Measurements from ENCODE around the gene NAA25. TPM values are rescaled to one million over a fixed set of nuclear protein-coding genes. Genes with fewer than 3 reads are reported as not detected.

The NAA25 gene
- polyA plus RNA-seq, 1 of the 3 experiments (the other 2 are of a cell fraction) = 4.4 TPM

DNA sequence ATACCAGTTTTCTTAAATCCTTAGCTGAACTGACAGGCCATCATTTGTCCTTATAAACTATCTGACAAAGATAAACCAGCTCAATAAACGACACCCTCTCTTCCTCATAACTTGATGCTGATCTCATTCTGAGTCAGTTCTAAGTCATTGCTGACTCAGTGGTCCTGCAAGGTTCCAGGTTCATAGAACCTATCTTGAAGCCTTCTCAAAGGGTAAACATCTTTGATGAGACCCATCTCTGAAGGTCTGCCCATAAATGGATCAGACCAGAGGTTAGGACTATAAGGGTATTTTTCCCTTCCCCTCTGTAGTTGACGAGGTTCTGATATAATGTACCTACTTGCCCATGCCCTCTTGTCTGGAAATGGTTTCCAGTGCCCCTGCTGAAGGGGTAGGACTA, 11.9 kb downstream of the NAA25 start (continued):
- TF ChIP-seq, protein P1, sequence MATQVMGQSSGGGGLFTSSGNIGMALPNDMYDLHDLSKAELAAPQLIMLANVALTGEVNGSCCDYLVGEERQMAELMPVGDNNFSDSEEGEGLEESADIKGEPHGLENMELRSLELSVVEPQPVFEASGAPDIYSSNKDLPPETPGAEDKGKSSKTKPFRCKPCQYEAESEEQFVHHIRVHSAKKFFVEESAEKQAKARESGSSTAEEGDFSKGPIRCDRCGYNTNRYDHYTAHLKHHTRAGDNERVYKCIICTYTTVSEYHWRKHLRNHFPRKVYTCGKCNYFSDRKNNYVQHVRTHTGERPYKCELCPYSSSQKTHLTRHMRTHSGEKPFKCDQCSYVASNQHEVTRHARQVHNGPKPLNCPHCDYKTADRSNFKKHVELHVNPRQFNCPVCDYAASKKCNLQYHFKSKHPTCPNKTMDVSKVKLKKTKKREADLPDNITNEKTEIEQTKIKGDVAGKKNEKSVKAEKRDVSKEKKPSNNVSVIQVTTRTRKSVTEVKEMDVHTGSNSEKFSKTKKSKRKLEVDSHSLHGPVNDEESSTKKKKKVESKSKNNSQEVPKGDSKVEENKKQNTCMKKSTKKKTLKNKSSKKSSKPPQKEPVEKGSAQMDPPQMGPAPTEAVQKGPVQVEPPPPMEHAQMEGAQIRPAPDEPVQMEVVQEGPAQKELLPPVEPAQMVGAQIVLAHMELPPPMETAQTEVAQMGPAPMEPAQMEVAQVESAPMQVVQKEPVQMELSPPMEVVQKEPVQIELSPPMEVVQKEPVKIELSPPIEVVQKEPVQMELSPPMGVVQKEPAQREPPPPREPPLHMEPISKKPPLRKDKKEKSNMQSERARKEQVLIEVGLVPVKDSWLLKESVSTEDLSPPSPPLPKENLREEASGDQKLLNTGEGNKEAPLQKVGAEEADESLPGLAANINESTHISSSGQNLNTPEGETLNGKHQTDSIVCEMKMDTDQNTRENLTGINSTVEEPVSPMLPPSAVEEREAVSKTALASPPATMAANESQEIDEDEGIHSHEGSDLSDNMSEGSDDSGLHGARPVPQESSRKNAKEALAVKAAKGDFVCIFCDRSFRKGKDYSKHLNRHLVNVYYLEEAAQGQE (IDR thresholded peaks at IDR 0.05; ENCODE audit: low read depth, low read length) = no peak
- TF ChIP-seq EZH2phosphoT487 (IDR thresholded peaks at IDR 0.05; ENCODE audit: borderline replicate concordance, low read depth) = no peak

DNA sequence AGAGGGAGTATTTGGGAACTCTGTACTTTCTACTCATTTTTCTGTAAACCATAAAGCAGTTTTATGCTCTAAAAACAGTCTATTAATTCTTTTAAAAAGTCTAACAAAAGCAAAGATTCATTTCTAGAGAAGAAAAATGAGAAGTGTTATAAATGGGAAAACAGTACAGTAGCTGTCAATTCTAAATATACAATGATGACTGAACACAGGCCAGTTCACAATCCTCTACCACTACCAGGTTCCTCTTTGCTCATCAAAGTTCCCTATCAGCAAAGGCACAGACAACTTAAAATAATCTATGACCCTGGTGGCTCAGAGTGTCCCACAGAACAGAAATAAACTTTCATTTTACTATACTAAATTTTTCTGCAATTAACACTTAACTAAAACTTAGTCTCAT, 12.5 kb downstream of the NAA25 start:
- Histone ChIP-seq H3K36me3 (replicated peaks in 1 of 2; ENCODE audit: control insufficient read depth in 1 of 2, insufficient read depth in 2 of 2, low read length in 1 of 2) (peaks cover 5 to 49% of the 10 kb centered on the region in 2 experiments), H3K4me1 (ENCODE audit: control insufficient read depth in 1 of 2, insufficient read depth in 2 of 2, low read depth in 1 of 2, low read length in 1 of 2) (peaks cover 0 to 11% of the 10 kb centered on the region in 2 experiments; a peak in 2 of 4 replicates), H3K79me2 (ENCODE audit: insufficient read depth) (peaks cover 99% of the 10 kb centered on the region), H3K27me3 (ENCODE audit: insufficient read depth) (no peaks in the 10 kb centered on the region), H3K9ac (no peak overlapping the region), H3K27ac (ENCODE audit: low read depth in 2 of 2, low read length in 1 of 2) (peak overlapping the region in 1 of 2 experiments; percentile 58; a peak in 2 of 4 replicates), H2AFZ (ENCODE audit: low read depth) (no peak overlapping the region), H4K20me1 (ENCODE audit: insufficient read depth) (peaks cover 23% of the 10 kb centered on the region), H3K4me2 (peak overlapping the region; percentile 50), H3F3A (replicated peaks; ENCODE audit: insufficient read depth) (peaks cover 6% of the 10 kb centered on the region), H3K9me3 (no peaks in the 10 kb centered on the region), H3K4me3 (ENCODE audit: low read depth in 2 of 2, low read length in 1 of 2) (no peak overlapping the region), H3K9me2 (no peaks in the 10 kb centered on the region)
- DNase-seq = no peak
- ChIA-PET POLR2A (no interaction called here), CTCF (interaction anchor here (2.2 kb wide), 1 partner anchor 12 kb away, joined by 6 read pairs; the partner anchor contains the start of gene NAA25)
- TF ChIP-seq MEF2A (IDR thresholded peaks at IDR 0.05; ENCODE audit: borderline replicate concordance, low read depth) (no peak), GATA2 (CRISPR knock-in tag; IDR thresholded peaks at IDR 0.05) (no peak), CHD2 (IDR thresholded peaks at IDR 0.05; ENCODE audit: low read length, partially characterized antibody) (no peak), POLR2AphosphoS5 (IDR thresholded peaks at IDR 0.05; ENCODE audit: low read depth, low read length) (no peak), RAD21 (IDR thresholded peaks at IDR 0.05; ENCODE audit: low read length) (no peak), NFIC (IDR thresholded peaks at IDR 0.05; ENCODE audit: borderline replicate concordance) (no peak), RFX5 (IDR thresholded peaks at IDR 0.05; ENCODE audit: low read length) (no peak), ELF1 (IDR thresholded peaks at IDR 0.05) (no peak), RXRA (IDR thresholded peaks at IDR 0.05; ENCODE audit: borderline replicate concordance, low read depth) (no peak), NRF1 (IDR thresholded peaks at IDR 0.05; ENCODE audit: low read depth, low read length) (no peak), GABPA (IDR thresholded peaks at IDR 0.05; ENCODE audit: low read depth) (no peak), JUND (IDR thresholded peaks at IDR 0.05) (no peak), FOXM1 (IDR thresholded peaks at IDR 0.05; ENCODE audit: low read depth) (no peak)
- TF ChIP-seq, protein P2, sequence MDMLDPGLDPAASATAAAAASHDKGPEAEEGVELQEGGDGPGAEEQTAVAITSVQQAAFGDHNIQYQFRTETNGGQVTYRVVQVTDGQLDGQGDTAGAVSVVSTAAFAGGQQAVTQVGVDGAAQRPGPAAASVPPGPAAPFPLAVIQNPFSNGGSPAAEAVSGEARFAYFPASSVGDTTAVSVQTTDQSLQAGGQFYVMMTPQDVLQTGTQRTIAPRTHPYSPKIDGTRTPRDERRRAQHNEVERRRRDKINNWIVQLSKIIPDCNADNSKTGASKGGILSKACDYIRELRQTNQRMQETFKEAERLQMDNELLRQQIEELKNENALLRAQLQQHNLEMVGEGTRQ (IDR thresholded peaks at IDR 0.05; ENCODE audit: borderline replicate concordance, low read depth, low read length) = no peak
- TF ChIP-seq, protein P1 (IDR thresholded peaks at IDR 0.05; ENCODE audit: low read depth, low read length) = no peak
- TF ChIP-seq, protein P3, sequence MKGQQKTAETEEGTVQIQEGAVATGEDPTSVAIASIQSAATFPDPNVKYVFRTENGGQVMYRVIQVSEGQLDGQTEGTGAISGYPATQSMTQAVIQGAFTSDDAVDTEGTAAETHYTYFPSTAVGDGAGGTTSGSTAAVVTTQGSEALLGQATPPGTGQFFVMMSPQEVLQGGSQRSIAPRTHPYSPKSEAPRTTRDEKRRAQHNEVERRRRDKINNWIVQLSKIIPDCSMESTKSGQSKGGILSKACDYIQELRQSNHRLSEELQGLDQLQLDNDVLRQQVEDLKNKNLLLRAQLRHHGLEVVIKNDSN (IDR thresholded peaks at IDR 0.05; ENCODE audit: borderline replicate concordance, low read depth) = no peak
- TF ChIP-seq, protein P4, sequence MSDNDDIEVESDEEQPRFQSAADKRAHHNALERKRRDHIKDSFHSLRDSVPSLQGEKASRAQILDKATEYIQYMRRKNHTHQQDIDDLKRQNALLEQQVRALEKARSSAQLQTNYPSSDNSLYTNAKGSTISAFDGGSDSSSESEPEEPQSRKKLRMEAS (IDR thresholded peaks at IDR 0.05; ENCODE audit: low read depth) = no peak

Measured in SK-N-SH (cell line).